Gastroesophageal sphincter (tissue), 4 donors: ENCODE data around the gene NAA25. TPM values are rescaled to one million over a fixed set of nuclear protein-coding genes. Genes with fewer than 3 reads are reported as not detected.
"Not testable (repeated sequence)": the region's sequence is repeated elsewhere in the genome, so short reads cannot be mapped to it uniquely, and the experiment has no call there.

Experiments used
- ATAC-seq: fragments of 150-250 bp; one replicate; pipeline ENCODE4 v1.9.1; 2016; ENCODE audit warnings: mild to moderate bottlenecking, moderate library complexity
- H3K27ac ChIP-seq, 4 donors: fragments of 200-600 bp; sonication (generic) in 3 of 4; 1 replicate in 3 of 4; 2 replicates in 1 of 4; pipeline ENCODE4 v1.5.1; 2016 to 2019
- H3K27me3 ChIP-seq: fragments of 200-600 bp; sonication (generic); one replicate; pipeline ENCODE4 v1.5.1; 2019
- H3K36me3 ChIP-seq, 2 donors: fragments of 200-600 bp; sonication (generic); one replicate each; pipeline ENCODE4 v1.5.1; 2019; ENCODE audit warnings: control low read depth in 1 of 2
- H3K4me1 ChIP-seq, 3 donors: fragments of 200-600 bp; sonication (generic); 1 replicate in 2 of 3; 2 replicates in 1 of 3; pipeline ENCODE4 v1.5.1; 2016 to 2019; ENCODE audit warnings: control low read depth in 2 of 3
- H3K4me3 ChIP-seq, 2 donors: fragments of 200-600 bp; sonication (generic); one replicate each; pipeline ENCODE4 v1.5.1; 2019; ENCODE audit warnings: mild to moderate bottlenecking in 1 of 2, moderate library complexity in 1 of 2
- H3K9me3 ChIP-seq, 3 donors: fragments of 200-600 bp; sonication (generic); one replicate each; pipeline ENCODE4 v1.5.1; 2017 to 2019; ENCODE audit warnings: control low read depth in 2 of 3
- CTCF ChIP-seq, 4 experiments: fragments of 200-600 bp in 2 of 4; fragments of 450-650 bp in 2 of 4; sonication (generic) in 1 of 4; IDR thresholded peaks; one replicate each; pipeline ENCODE4 v1.5.1; 2017 to 2019; ENCODE audit warnings: antibody characterized with exemption in 4 of 4, mild to moderate bottlenecking in 2 of 4, moderate library complexity in 2 of 4
- EP300 ChIP-seq: sonication (generic); formaldehyde crosslinking; IDR thresholded peaks from one replicate; pipeline ENCODE4 v1.6.1; 2017; ENCODE audit warnings: antibody characterized with exemption, mild to moderate bottlenecking
- POLR2A ChIP-seq, 2 donors: fragments of 450-650 bp; IDR thresholded peaks; one replicate each; pipeline ENCODE4 v1.6.1; 2017; ENCODE audit warnings: antibody characterized with exemption in 2 of 2, mild to moderate bottlenecking in 2 of 2, moderate library complexity in 1 of 2
- POLR2AphosphoS5 ChIP-seq: sonication (generic); formaldehyde crosslinking; IDR thresholded peaks from one replicate; pipeline ENCODE4 v1.6.1; 2017; ENCODE audit warnings: antibody characterized with exemption
- WGBS, 2 donors: methylation state at CpG; one replicate each; pipeline ENCODE4 v1.1.5; 2018; ENCODE audit warnings: low coverage in 1 of 2; 5-methylcytosine and 5-hydroxymethylcytosine counted together
- total RNA-seq, 4 donors: library from RNA; depleted of rRNA; stranded (reverse); fragments of >200 nt; gene quantifications; one replicate each; pipeline ENCODE4 v1.1.0, GENCODE V29; 2016

The NAA25 gene
- total RNA-seq, 4 donors from 2014 or later: 11.1 to 22.6 (median 17.3) TPM

- Histone ChIP-seq H3K4me3 (no peak overlapping the region), H3K27me3 (no peaks in the 10 kb centered on the region), H3K27ac (no peak overlapping the region), H3K4me1 (peaks cover 0 to 43% (median 7%) of the 10 kb centered on the region in 3 donors), H3K9me3 (no peaks in the 10 kb centered on the region), H3K36me3 (no peaks in the 10 kb centered on the region)
- ATAC-seq: no peak
- WGBS, 2 donors: 80 to 100% methylated on average over 3 to 4 of the region's 9 CpGs
- no peak for TF ChIP-seq CTCF (IDR thresholded peaks at IDR 0.05)
These were observed 100.6 kb downstream of the NAA25 start for GRCh38 chr12:112007945-112008344.

GRCh38 chr12:112005419-112006395 is 102.9 kb downstream of the NAA25 start:
- no peaks in the 10 kb centered on the region for H3K27me3 ChIP-seq
- peaks cover 0 to 35% (median 0%) of the 10 kb centered on the region in 3 donors for H3K4me1 ChIP-seq
- H3K36me3 ChIP-seq: peaks cover 0 to 12% of the 10 kb centered on the region in 2 donors
- H3K27ac ChIP-seq: peak overlapping the region in 1 of 4 donors; percentile 19
- 72 to 77% methylated on average over 5 of the region's 6 CpGs for WGBS, 2 donors
- ATAC-seq: no peak
- TF ChIP-seq EP300 (no peak), CTCF (IDR thresholded peaks at IDR 0.05) (no peak), POLR2AphosphoS5 (no peak), POLR2A (IDR thresholded peaks at IDR 0.05) (no peak)
- H3K9me3 ChIP-seq: no peaks in the 10 kb centered on the region
- no peak overlapping the region for H3K4me3 ChIP-seq

GRCh38 chr12:112004041-112004440 is 104.5 kb downstream of the NAA25 start:
- Histone ChIP-seq H3K36me3 (peaks cover 0 to 12% of the 10 kb centered on the region in 2 donors), H3K4me3 (no peak overlapping the region), H3K4me1 (peaks cover 0 to 31% (median 0%) of the 10 kb centered on the region in 3 donors), H3K9me3 (no peaks in the 10 kb centered on the region), H3K27ac (no peak overlapping the region), H3K27me3 (no peaks in the 10 kb centered on the region)
- WGBS, 2 donors: 87 to 93% methylated on average over 2 to 3 of the region's 3 CpGs
- TF ChIP-seq EP300 (no peak), CTCF (IDR thresholded peaks at IDR 0.05) (no peak)
- no peak for ATAC-seq

- Histone ChIP-seq H3K27ac (peak overlapping the region in 1 of 4 donors; percentile 3), H3K9me3 (no peaks in the 10 kb centered on the region), H3K4me3 (no peak overlapping the region), H3K36me3 (peaks cover 0 to 12% of the 10 kb centered on the region in 2 donors), H3K27me3 (no peaks in the 10 kb centered on the region), H3K4me1 (peaks cover 0 to 23% (median 0%) of the 10 kb centered on the region in 3 donors)
- no peak for ATAC-seq
- TF ChIP-seq POLR2AphosphoS5 (no peak), EP300 (no peak), POLR2A (IDR thresholded peaks at IDR 0.05) (no peak), CTCF (IDR thresholded peaks at IDR 0.05) (no peak)
These were observed 107.0 kb downstream of the NAA25 start for GRCh38 chr12:112001576-112001975.

- ATAC-seq: no peak
- Histone ChIP-seq H3K9me3 (no peaks in the 10 kb centered on the region), H3K4me1 (peaks cover 0 to 17% (median 0%) of the 10 kb centered on the region in 3 donors), H3K27me3 (no peaks in the 10 kb centered on the region), H3K36me3 (peaks cover 0 to 12% of the 10 kb centered on the region in 2 donors), H3K4me3 (no peak overlapping the region), H3K27ac (peak overlapping the region in 1 of 4 donors; percentile 3)
- WGBS, 2 donors: 90 to 92% methylated on average over 8 of the region's 8 CpGs
- TF ChIP-seq EP300: no peak
- no peak for TF ChIP-seq POLR2AphosphoS5
- TF ChIP-seq CTCF (IDR thresholded peaks at IDR 0.05): no peak
- no peak for TF ChIP-seq POLR2A (IDR thresholded peaks at IDR 0.05)
These were observed 107.8 kb downstream of the NAA25 start for GRCh38 chr12:112000820-112001219.

GRCh38 chr12:111999129-111999528 is 109.5 kb downstream of the NAA25 start:
- H3K27ac ChIP-seq, ATAC-seq, H3K9me3 ChIP-seq, H3K4me1 ChIP-seq, H3K27me3 ChIP-seq, H3K4me3 ChIP-seq: not testable (repeated sequence)
- WGBS, 2 donors: 90 to 98% methylated on average over 7 to 8 of the region's 9 CpGs
- peaks cover 0 to 12% of the 10 kb centered on the region in 2 donors for H3K36me3 ChIP-seq
